ENCODE results near the gene IDH2. TPM values are rescaled to one million over a fixed set of nuclear protein-coding genes. Genes with fewer than 3 reads are reported as not detected.

IDH2 gene
- polyA plus RNA-seq, 1 donor (not counting 4 experiments of a cell fraction or from before 2014, with no cell fraction given): 27.9 TPM

GRCh38 chr15:90056529-90056928 is 45.7 kb downstream of the IDH2 start:
- Histone ChIP-seq H3K9me3 (ENCODE audit: control insufficient read depth, low read depth, low read length) (no peaks in the 10 kb centered on the region), H3K27ac (ENCODE audit: control insufficient read depth, insufficient read depth, low read length) (no peak overlapping the region), H3K9me1 (ENCODE audit: control insufficient read depth, extremely low read depth, insufficient read depth, low read length) (peaks cover 3% of the 10 kb centered on the region), H3K4me3 (ENCODE audit: control insufficient read depth in 2 of 3, extremely low read depth in 1 of 3, insufficient read depth in 2 of 3, low read depth in 1 of 3, low read length in 3 of 3) (no peak overlapping the region), H3K4me2 (ENCODE audit: control insufficient read depth, extremely low read depth, insufficient read depth, low read depth, low read length) (no peak overlapping the region), H2AFZ (ENCODE audit: control insufficient read depth, low read length) (no peak overlapping the region), H3K4me1 (ENCODE audit: control insufficient read depth, extremely low read depth, insufficient read depth, low read length) (peaks cover 14% of the 10 kb centered on the region), H4K20me1 (ENCODE audit: control insufficient read depth, extremely low read depth, insufficient read depth, low read length) (no peaks in the 10 kb centered on the region), H3K36me3 (ENCODE audit: control insufficient read depth in 2 of 2, extremely low read depth in 1 of 2, insufficient read depth in 2 of 2, low read length in 2 of 2) (no peaks in the 10 kb centered on the region), H3K9ac (ENCODE audit: control insufficient read depth, extremely low read depth, insufficient read depth, low read length) (no peak overlapping the region), H3K27me3 (ENCODE audit: control insufficient read depth, extremely low read depth, insufficient read depth, low read length) (no peaks in the 10 kb centered on the region), H3K79me2 (ENCODE audit: control insufficient read depth, insufficient read depth, low read length) (peaks cover 7% of the 10 kb centered on the region)
- dilution Hi-C loops (cut with MboI; ENCODE audit: extremely low pct_ligation_motif_present, low sequenced_read_pairs): no loop called here
- FAIRE-seq (no peak), DNase-seq (ENCODE audit: low read depth, low spot score) (no peak)
- TF ChIP-seq CTCF (optimal IDR thresholded peaks at IDR 0.05 in 1 of 3, IDR thresholded peaks at IDR 0.05 in 1 of 3, conservative IDR thresholded peaks at IDR 0.05 in 1 of 3; ENCODE audit: extremely low read depth in 1 of 3, insufficient read depth in 2 of 3, low read length in 3 of 3): no peak
- TF ChIP-seq EZH2 (IDR thresholded peaks at IDR 0.05; ENCODE audit: low read length): no peak

GRCh38 chr15:90055182-90055581 is 47.1 kb downstream of the IDH2 start:
- Histone ChIP-seq H3K4me2 (ENCODE audit: control insufficient read depth, extremely low read depth, insufficient read depth, low read depth, low read length) (no peak overlapping the region), H3K27ac (ENCODE audit: control insufficient read depth, insufficient read depth, low read length) (no peak overlapping the region), H3K36me3 (ENCODE audit: control insufficient read depth in 2 of 2, extremely low read depth in 1 of 2, insufficient read depth in 2 of 2, low read length in 2 of 2) (no peaks in the 10 kb centered on the region), H3K27me3 (ENCODE audit: control insufficient read depth, extremely low read depth, insufficient read depth, low read length) (no peaks in the 10 kb centered on the region), H3K9me3 (ENCODE audit: control insufficient read depth, low read depth, low read length) (no peaks in the 10 kb centered on the region), H3K9me1 (ENCODE audit: control insufficient read depth, extremely low read depth, insufficient read depth, low read length) (peaks cover 3% of the 10 kb centered on the region), H3K4me3 (ENCODE audit: control insufficient read depth in 2 of 3, extremely low read depth in 1 of 3, insufficient read depth in 2 of 3, low read depth in 1 of 3, low read length in 3 of 3) (no peak overlapping the region), H3K79me2 (ENCODE audit: control insufficient read depth, insufficient read depth, low read length) (peaks cover 7% of the 10 kb centered on the region), H3K4me1 (ENCODE audit: control insufficient read depth, extremely low read depth, insufficient read depth, low read length) (peaks cover 8% of the 10 kb centered on the region), H3K9ac (ENCODE audit: control insufficient read depth, extremely low read depth, insufficient read depth, low read length) (no peak overlapping the region), H2AFZ (ENCODE audit: control insufficient read depth, low read length) (no peak overlapping the region), H4K20me1 (ENCODE audit: control insufficient read depth, extremely low read depth, insufficient read depth, low read length) (no peaks in the 10 kb centered on the region)
- no peak for TF ChIP-seq EZH2 (IDR thresholded peaks at IDR 0.05; ENCODE audit: low read length)
- TF ChIP-seq CTCF (optimal IDR thresholded peaks at IDR 0.05 in 1 of 3, IDR thresholded peaks at IDR 0.05 in 1 of 3, conservative IDR thresholded peaks at IDR 0.05 in 1 of 3; ENCODE audit: extremely low read depth in 1 of 3, insufficient read depth in 2 of 3, low read length in 3 of 3): no peak
- dilution Hi-C loops (cut with MboI; ENCODE audit: extremely low pct_ligation_motif_present, low sequenced_read_pairs): no loop called here
- DNase-seq (ENCODE audit: low read depth, low spot score) (no peak), FAIRE-seq (no peak)
